Stimulated activated naive B cell treated with anti-CD40 and anti-IgM and Interleukin-4, amounts not matched to agents 10 μg/mL and 1 μg/mL and 100 μg/mL, for 72 hours (primary cell): ENCODE results near the gene BFSP1.

Experiments used
- ATAC-seq, 2 donors: fragments of 150-1000 bp; cut with Tn5 transposase; replicated peaks; 2 replicates each; pipeline ENCODE4 v1.10.0; 2021; ENCODE audit warnings: moderate library complexity in 1 of 2
- DNase-seq: peaks from one replicate; pipeline ENCODE4 v3.0.0; 2021
- H3K27ac Mint-ChIP-seq: one replicate; pipeline ENCODE4 v1.8.0; 2022; ENCODE audit warnings: mild to moderate bottlenecking, mixed read lengths
- H3K27me3 Mint-ChIP-seq, 2 donors: one replicate each; pipeline ENCODE4 v1.8.0; 2022; ENCODE audit warnings: mixed read lengths in 2 of 2
- H3K36me3 Mint-ChIP-seq, 2 donors: one replicate each; pipeline ENCODE4 v1.8.0; 2022; ENCODE audit warnings: mixed read lengths in 2 of 2, mild to moderate bottlenecking in 1 of 2
- H3K4me1 Mint-ChIP-seq, 2 donors: one replicate each; pipeline ENCODE4 v1.8.0; 2022; ENCODE audit warnings: mixed read lengths in 2 of 2, mild to moderate bottlenecking in 1 of 2
- H3K4me3 Mint-ChIP-seq, 2 donors: one replicate each; pipeline ENCODE4 v1.8.0; 2022; ENCODE audit warnings: mild to moderate bottlenecking in 2 of 2, mixed read lengths in 2 of 2, moderate library complexity in 1 of 2
- H3K9me3 Mint-ChIP-seq, 2 donors: one replicate each; pipeline ENCODE4 v1.8.0; 2022; ENCODE audit warnings: mixed read lengths in 2 of 2, mild to moderate bottlenecking in 1 of 2

Gene BFSP1

GRCh38 chr20:17490501-17490900 is 40.7 kb downstream of the BFSP1 start:
- ATAC-seq (no peak), DNase-seq (no peak)
- H3K4me3 Mint-ChIP-seq: no peak overlapping the region
- H3K36me3 Mint-ChIP-seq: no peaks in the 10 kb centered on the region
- H3K4me1 Mint-ChIP-seq: no peaks in the 10 kb centered on the region
- H3K27ac Mint-ChIP-seq: no peak overlapping the region
- no peaks in the 10 kb centered on the region for H3K9me3 Mint-ChIP-seq
- H3K27me3 Mint-ChIP-seq: peaks cover 9 to 31% of the 10 kb centered on the region in 2 donors

GRCh38 chr20:17488916-17489600 is 42.1 kb downstream of the BFSP1 start:
- Mint-ChIP-seq H3K27me3 (peaks cover 9 to 18% of the 10 kb centered on the region in 2 donors), H3K36me3 (no peaks in the 10 kb centered on the region), H3K4me3 (no peak overlapping the region), H3K27ac (no peak overlapping the region), H3K4me1 (no peaks in the 10 kb centered on the region), H3K9me3 (no peaks in the 10 kb centered on the region)
- ATAC-seq (no peak), DNase-seq (no peak)

GRCh38 chr20:17485017-17485416 is 46.2 kb downstream of the BFSP1 start:
- no peaks in the 10 kb centered on the region for H3K36me3 Mint-ChIP-seq
- no peak for ATAC-seq
- no peak overlapping the region for H3K4me3 Mint-ChIP-seq
- H3K27ac Mint-ChIP-seq: no peak overlapping the region
- H3K27me3 Mint-ChIP-seq: peaks cover 21 to 40% of the 10 kb centered on the region in 2 donors
- DNase-seq: no peak
- H3K4me1 Mint-ChIP-seq: no peaks in the 10 kb centered on the region
- no peaks in the 10 kb centered on the region for H3K9me3 Mint-ChIP-seq

- Mint-ChIP-seq H3K27me3 (peaks cover 20 to 44% of the 10 kb centered on the region in 2 donors), H3K4me3 (no peak overlapping the region), H3K9me3 (no peaks in the 10 kb centered on the region), H3K36me3 (no peaks in the 10 kb centered on the region), H3K27ac (no peak overlapping the region), H3K4me1 (no peaks in the 10 kb centered on the region)
- DNase-seq (no peak), ATAC-seq (no peak)
Measured at GRCh38 chr20:17482536-17482935, 48.6 kb downstream of the BFSP1 start.

- no peak for DNase-seq
- Mint-ChIP-seq H3K27me3 (peaks cover 20 to 42% of the 10 kb centered on the region in 2 donors), H3K27ac (no peak overlapping the region), H3K36me3 (no peaks in the 10 kb centered on the region), H3K9me3 (no peaks in the 10 kb centered on the region), H3K4me3 (no peak overlapping the region), H3K4me1 (no peaks in the 10 kb centered on the region)
- no peak for ATAC-seq
Measured at GRCh38 chr20:17481661-17482060, 49.5 kb downstream of the BFSP1 start.

- H3K27ac Mint-ChIP-seq: no peak overlapping the region
- no peaks in the 10 kb centered on the region for H3K36me3 Mint-ChIP-seq
- ATAC-seq: no peak
Measured at GRCh38 chr20:17480696-17481095, 50.5 kb downstream of the BFSP1 start.

GRCh38 chr20:17479063-17479657 is 52.0 kb downstream of the BFSP1 start:
- peaks cover 0 to 4% of the 10 kb centered on the region in 2 donors for H3K9me3 Mint-ChIP-seq
- H3K36me3 Mint-ChIP-seq: no peaks in the 10 kb centered on the region
- H3K4me3 Mint-ChIP-seq: no peak overlapping the region
- H3K4me1 Mint-ChIP-seq: no peaks in the 10 kb centered on the region
- H3K27ac Mint-ChIP-seq: no peak overlapping the region
- DNase-seq (no peak), ATAC-seq (no peak)
- H3K27me3 Mint-ChIP-seq: peaks cover 24 to 34% of the 10 kb centered on the region in 2 donors

More at GRCh38 chr20:17480696-17481095, 50.5 kb downstream of the BFSP1 start:
- no peaks in the 10 kb centered on the region for H3K9me3 Mint-ChIP-seq
- no peak overlapping the region for H3K4me3 Mint-ChIP-seq
- DNase-seq: no peak
- H3K27me3 Mint-ChIP-seq: peaks cover 16 to 34% of the 10 kb centered on the region in 2 donors
- no peaks in the 10 kb centered on the region for H3K4me1 Mint-ChIP-seq

- Mint-ChIP-seq H3K4me1 (no peaks in the 10 kb centered on the region), H3K27ac (no peak overlapping the region), H3K9me3 (peaks cover 0 to 4% of the 10 kb centered on the region in 2 donors), H3K36me3 (no peaks in the 10 kb centered on the region), H3K27me3 (peaks cover 0 to 13% of the 10 kb centered on the region in 2 donors), H3K4me3 (no peak overlapping the region)
- no peak for ATAC-seq
- DNase-seq: no peak
Measured at GRCh38 chr20:17473659-17474058, 57.5 kb downstream of the BFSP1 start.

GRCh38 chr20:17471606-17472187 is 59.5 kb downstream of the BFSP1 start:
- Mint-ChIP-seq H3K4me3 (no peak overlapping the region), H3K4me1 (no peaks in the 10 kb centered on the region), H3K9me3 (peaks cover 0 to 4% of the 10 kb centered on the region in 2 donors), H3K27ac (no peak overlapping the region), H3K36me3 (no peaks in the 10 kb centered on the region), H3K27me3 (peaks cover 4 to 15% of the 10 kb centered on the region in 2 donors)
- DNase-seq (no peak), ATAC-seq (no peak)

- peaks cover 0 to 4% of the 10 kb centered on the region in 2 donors for H3K9me3 Mint-ChIP-seq
- no peaks in the 10 kb centered on the region for H3K4me1 Mint-ChIP-seq
- H3K36me3 Mint-ChIP-seq: no peaks in the 10 kb centered on the region
- DNase-seq: no peak
- ATAC-seq: no peak
- no peak overlapping the region for H3K4me3 Mint-ChIP-seq
- H3K27ac Mint-ChIP-seq: no peak overlapping the region
- peaks cover 6 to 15% of the 10 kb centered on the region in 2 donors for H3K27me3 Mint-ChIP-seq
Measured at GRCh38 chr20:17470973-17471372, 60.2 kb downstream of the BFSP1 start.

GRCh38 chr20:17470521-17470920 is 60.7 kb downstream of the BFSP1 start:
- Mint-ChIP-seq H3K4me3 (no peak overlapping the region), H3K27me3 (peaks cover 6 to 15% of the 10 kb centered on the region in 2 donors), H3K36me3 (no peaks in the 10 kb centered on the region), H3K27ac (no peak overlapping the region), H3K9me3 (peaks cover 0 to 4% of the 10 kb centered on the region in 2 donors), H3K4me1 (no peaks in the 10 kb centered on the region)
- ATAC-seq (no peak), DNase-seq (no peak)

GRCh38 chr20:17469246-17470030 is 61.7 kb downstream of the BFSP1 start:
- DNase-seq (no peak), ATAC-seq (no peak)
- peaks cover 14 to 15% of the 10 kb centered on the region in 2 donors for H3K27me3 Mint-ChIP-seq
- no peaks in the 10 kb centered on the region for H3K9me3 Mint-ChIP-seq
- H3K36me3 Mint-ChIP-seq: no peaks in the 10 kb centered on the region
- H3K4me3 Mint-ChIP-seq: no peak overlapping the region
- no peak overlapping the region for H3K27ac Mint-ChIP-seq
- H3K4me1 Mint-ChIP-seq: no peaks in the 10 kb centered on the region

GRCh38 chr20:17468073-17468840 is 62.9 kb downstream of the BFSP1 start:
- DNase-seq: no peak
- ATAC-seq: no peak
- Mint-ChIP-seq H3K9me3 (no peaks in the 10 kb centered on the region), H3K36me3 (no peaks in the 10 kb centered on the region), H3K27me3 (peaks cover 11 to 18% of the 10 kb centered on the region in 2 donors), H3K4me1 (no peaks in the 10 kb centered on the region), H3K4me3 (no peak overlapping the region), H3K27ac (no peak overlapping the region)
